Ishikawa (cell line): ENCODE results near the gene MGAT1.

Experiments used
- EP300 ChIP-seq: IDR thresholded peaks from 2 replicates; pipeline ENCODE4 v1.6.1; 2012; ENCODE audit warnings: borderline replicate concordance
- NFIC ChIP-seq: IDR thresholded peaks from 2 replicates; pipeline ENCODE4 v1.6.1; 2012
- RAD21 ChIP-seq: IDR thresholded peaks from 2 replicates; pipeline ENCODE4 v1.6.1; 2012; ENCODE audit warnings: low read depth
- TAF1 ChIP-seq: IDR thresholded peaks from 2 replicates; pipeline ENCODE4 v1.6.1; 2012; ENCODE audit warnings: low read depth, mild to moderate bottlenecking
- TCF12 ChIP-seq: IDR thresholded peaks from 2 replicates; pipeline ENCODE4 v1.6.1; 2012; ENCODE audit warnings: low read depth
- USF1 ChIP-seq: IDR thresholded peaks from 2 replicates; pipeline ENCODE4 v1.6.1; 2012
- YY1 ChIP-seq: IDR thresholded peaks from 2 replicates; pipeline ENCODE4 v1.6.1; 2012; ENCODE audit warnings: low read depth

GRCh38 chr5:180771839-180772238 lies 30.8 kb downstream of the MGAT1 start:
- TF ChIP-seq EP300 (no peak), TAF1 (no peak), RAD21 (no peak), TCF12 (no peak), NFIC (no peak), YY1 (no peak), USF1 (no peak)
